Putamen (tissue), 1 donor: ENCODE results near the gene BMP8A.
"Not testable (repeated sequence)": the region's sequence is repeated elsewhere in the genome, so short reads cannot be mapped to it uniquely, and the experiment has no call there.

ENCODE experiments used
- DNase-seq: peaks from one replicate; pipeline ENCODE4 v3.0.0-alpha.2; 2016; ENCODE audit warnings: low spot score

The BMP8A gene

GRCh38 chr1:39483276-39483675 lies 8.2 kb upstream of the BMP8A start:
- DNase-seq = no peak

DNA sequence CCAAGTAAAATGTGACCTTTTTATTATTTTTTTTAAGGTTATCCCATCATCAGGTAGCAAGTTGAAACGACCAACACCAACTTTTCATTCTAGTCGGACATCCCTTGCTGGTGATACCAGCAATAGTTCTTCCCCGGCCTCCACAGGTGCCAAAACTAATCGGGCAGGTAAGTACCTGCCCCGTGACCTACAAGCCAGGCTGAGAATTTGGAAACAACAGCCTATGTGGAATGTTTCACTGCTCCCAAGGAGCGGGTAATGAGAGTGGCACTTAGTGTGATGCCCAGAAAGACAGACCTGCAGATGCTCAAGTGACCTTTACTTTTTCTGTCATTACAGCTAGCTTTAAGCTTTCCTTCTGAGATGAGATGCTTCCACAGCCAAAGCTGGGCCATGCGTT lies 6.9 kb upstream of the BMP8A start:
- no peak for DNase-seq

DNA sequence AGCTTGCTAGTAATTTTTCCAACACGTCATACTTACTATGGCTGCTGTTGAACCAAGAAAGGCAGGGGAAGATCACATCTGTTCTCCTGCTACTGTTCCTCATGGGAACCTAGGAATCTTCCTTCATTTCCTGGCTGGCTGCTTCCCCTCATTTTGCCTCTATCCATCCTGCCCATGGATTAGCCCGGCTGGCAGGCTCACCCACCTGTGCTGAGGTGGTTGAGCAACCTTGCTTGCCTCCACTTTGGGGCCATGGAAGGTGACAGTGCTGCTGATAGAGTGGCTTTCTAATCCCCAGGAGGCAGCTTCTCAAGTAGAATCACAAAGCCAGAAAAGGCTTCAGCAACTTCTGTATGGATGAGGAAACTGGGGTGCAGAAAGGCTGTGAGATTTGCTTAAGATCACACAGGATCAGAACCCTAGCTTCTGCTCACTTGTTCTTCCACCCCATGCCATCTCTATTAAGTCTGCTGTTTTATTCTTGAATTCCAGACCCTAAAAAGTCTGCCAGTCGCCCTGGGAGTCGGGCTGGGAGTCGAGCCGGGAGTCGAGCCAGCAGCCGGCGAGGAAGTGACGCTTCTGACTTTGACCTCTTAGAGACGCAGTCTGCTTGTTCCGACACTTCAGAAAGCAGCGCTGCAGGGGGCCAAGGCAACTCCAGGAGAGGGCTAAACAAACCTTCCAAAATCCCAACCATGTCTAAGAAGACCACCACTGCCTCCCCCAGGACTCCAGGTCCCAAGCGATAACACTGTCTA lies 6.2 kb upstream of the BMP8A start:
- peak; percentile 41 for DNase-seq

GRCh38 chr1:39488012-39488545 lies 3.4 kb upstream of the BMP8A start:
- no peak for DNase-seq

DNA sequence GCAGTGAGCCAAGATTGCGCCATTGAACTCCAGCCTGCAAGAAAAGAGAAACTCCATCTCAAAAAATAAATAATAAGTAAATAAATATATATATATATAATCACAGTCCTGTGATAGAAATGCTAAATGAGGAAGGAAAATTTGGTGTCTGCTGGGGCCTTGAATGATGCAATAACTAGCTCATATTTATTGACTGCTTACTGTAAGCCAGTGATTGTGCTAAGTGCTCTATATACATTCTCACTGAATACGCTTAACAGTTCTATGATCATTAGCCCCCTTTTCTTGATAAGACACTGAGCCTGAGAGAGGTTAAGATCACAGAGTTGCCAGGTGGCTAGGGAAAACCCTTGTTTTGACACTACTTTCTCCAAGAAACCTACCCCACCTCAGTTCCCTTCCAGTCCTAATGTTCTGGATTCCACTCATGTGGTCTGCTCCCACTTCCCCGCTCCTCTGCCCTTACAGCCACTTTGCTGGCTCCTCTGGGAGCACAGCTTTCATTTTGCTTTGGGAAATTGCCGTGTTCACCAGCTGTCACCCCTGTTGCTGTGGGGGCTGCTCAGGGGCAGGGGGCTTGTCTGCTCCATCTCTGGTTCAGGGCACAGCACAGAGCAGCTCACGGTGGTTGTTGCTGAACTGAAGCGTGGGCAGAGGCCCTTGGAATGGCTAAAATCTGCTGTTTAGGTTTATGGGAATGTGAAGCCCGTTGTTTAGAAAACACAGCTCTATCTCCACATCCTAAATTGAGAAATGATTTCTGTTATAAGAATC lies 2.5 kb upstream of the BMP8A start:
- DNase-seq = no peak

GRCh38 chr1:39489567-39490239 lies 1.7 kb upstream of the BMP8A start:
- no peak for DNase-seq

- peak; percentile 34 for DNase-seq
Observed at GRCh38 chr1:39490596-39491145, 765 bp upstream of the BMP8A start.

DNA sequence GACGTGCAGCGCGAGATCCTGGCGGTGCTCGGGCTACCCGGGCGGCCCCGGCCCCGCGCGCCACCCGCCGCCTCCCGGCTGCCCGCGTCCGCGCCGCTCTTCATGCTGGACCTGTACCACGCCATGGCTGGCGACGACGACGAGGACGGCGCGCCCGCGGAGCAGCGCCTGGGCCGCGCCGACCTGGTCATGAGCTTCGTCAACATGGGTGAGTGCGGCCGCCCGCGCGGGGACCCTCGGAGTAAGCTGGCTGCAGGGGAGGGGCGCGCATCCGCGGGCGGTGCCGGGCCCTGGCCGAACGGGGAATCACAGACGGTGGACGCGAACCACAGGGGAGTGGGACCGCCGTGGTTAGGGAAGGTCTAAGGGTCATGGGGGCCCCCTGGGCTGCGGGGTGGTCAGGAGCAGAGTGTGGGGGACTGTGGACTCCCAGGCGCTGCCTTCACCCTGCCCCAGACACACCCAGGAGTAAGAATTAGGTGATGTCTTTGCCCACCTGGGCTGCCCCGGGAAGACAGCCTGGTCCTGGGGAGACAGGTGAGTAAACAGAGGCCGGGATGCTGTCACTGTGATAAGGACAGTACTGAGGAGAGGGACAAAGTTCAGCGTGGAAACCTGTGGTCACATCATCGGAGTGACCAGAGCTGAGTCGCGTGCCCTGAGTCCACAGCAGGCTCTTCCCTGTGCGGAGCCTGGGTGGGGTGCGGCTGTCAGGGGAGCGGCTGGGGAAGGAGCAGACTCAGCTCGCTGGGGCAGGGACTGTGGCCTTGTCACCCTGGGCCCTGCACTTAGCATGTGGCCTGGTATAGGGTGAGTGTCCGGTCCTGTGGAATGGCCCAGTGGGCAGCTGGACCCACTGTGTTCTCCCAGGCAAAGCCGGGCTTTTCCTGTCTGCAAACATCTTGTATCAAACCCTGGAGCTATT lies 944 bp downstream of the BMP8A start:
- not testable (repeated sequence) for DNase-seq

GRCh38 chr1:39493043-39493810 lies 1.8 kb downstream of the BMP8A start:
- DNase-seq = not testable (repeated sequence)

DNA sequence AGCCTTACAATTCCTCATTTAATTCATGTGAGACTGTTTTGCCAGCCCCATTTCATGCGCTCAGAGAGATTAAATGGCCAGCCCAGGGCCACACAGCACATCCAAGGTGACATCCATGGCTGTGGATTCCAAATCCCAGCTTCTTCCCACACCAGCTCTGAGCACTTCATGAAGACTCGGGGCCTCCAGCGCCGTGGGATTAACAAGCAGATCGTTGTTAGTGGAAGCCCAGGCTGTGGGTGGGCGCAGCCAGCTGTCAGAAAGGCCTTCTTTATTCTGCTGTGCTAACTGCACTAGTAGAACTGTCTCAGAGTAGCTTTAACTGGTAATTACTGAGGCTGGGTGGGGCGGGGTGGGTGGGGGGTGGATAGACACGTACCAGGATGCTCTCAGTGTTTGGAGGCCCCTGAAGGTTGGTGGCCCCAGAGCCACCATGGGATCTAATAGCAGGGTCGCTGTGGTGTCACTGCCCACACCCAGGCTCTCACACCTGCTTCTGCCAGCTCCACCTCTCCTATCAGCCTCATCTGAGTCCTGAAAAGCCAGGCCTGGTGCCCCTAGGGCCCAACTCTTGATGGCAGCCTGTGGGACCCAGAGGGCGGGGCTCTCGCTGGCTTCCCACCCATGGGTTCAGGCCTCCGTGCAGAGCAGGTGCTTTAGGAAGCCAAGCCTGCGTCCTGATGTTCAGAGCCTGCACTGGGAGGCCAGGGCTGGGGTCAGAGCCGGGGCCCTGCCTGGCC lies 3.4 kb downstream of the BMP8A start:
- no peak for DNase-seq

GRCh38 chr1:39496520-39496919 lies 5.1 kb downstream of the BMP8A start:
- DNase-seq = not testable (repeated sequence)

DNA sequence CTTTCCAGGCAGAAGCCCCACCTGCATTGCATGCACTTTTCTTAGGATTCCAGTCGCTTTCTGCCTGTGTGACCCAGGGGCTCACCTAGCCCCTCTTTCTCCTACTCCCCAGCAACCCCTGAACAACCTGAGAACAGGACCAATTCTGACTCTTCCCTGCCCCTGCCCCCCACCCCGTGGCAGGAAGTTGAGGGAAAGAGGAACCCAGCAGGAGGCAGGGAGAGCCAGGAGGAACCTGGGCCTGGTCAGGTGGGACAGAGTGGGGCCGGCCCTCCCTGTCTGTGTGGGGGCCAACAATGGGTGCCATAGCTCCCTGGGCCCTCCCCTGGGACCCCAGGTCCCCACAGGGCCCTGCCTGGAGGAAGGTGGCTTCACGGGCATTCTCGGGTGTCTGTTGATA lies 6.1 kb downstream of the BMP8A start:
- no peak for DNase-seq

GRCh38 chr1:39498096-39498710 lies 6.8 kb downstream of the BMP8A start:
- not testable (repeated sequence) for DNase-seq

DNA sequence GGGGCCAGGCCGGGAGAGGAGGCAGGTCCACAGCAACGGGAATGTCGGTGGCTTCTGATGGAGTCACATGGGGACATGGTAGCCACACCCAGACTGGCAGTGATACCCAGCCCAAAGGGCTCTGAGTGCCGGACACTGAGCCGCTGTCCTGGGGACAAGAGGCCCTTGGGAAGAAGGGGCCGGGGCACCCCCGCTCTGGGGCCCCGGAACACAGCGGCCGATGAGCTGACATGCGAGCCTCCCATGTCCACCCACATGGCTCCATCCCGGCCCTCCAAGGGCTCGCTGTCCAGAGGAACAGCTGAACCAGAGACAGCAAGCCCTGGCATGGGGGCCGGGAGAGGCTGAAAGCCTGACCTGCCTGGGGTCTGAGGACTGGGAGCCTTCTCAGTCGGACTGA lies 7.4 kb downstream of the BMP8A start:
- DNase-seq = not testable (repeated sequence)

- no peak for DNase-seq
Observed at GRCh38 chr1:39499668-39500067, 8.2 kb downstream of the BMP8A start.

- DNase-seq = no peak
Observed at GRCh38 chr1:39500862-39501389, 9.5 kb downstream of the BMP8A start.

DNA sequence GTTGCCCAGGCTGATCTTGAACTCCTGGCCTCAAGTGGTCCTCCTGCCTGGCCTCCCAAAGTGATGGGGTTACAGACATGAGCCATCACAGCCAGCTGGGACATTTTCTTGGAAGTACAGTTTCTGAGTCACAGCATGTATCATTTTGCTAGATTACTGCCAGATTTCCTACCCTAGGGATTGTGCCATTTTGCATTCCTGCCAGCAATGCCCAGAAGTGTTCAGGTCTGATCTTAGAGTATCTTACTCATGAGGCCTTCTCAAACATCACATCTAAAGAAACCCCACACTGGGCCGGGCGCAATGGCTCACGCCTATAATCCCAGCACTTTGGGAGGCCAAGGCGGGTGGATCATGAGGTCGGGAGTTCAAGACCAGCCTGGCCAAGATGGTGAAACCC lies 10.2 kb downstream of the BMP8A start:
- no peak for DNase-seq

- not testable (repeated sequence) for DNase-seq
Observed at GRCh38 chr1:39504436-39504835, 13.0 kb downstream of the BMP8A start.

- DNase-seq = no peak
Observed at GRCh38 chr1:39505289-39505688, 13.9 kb downstream of the BMP8A start.
